Right lobe of liver (tissue), 6 donors: ENCODE measurements around the gene ERO1B. TPM values are rescaled to one million over a fixed set of nuclear protein-coding genes. Genes with fewer than 3 reads are reported as not detected.

Experiments used
- ATAC-seq, 4 donors: fragments of 200-7000 bp; cut with Tn5 transposase; one replicate each; pipeline ENCODE4 v1.9.1; 2020; ENCODE audit warnings: mild to moderate bottlenecking in 4 of 4, moderate library complexity in 4 of 4
- DNase-seq, 3 donors: peaks; one replicate each; pipeline ENCODE4 v3.0.0-alpha.2; 2020
- H3K27ac ChIP-seq, 3 donors: fragments of 200-600 bp; one replicate each; pipeline ENCODE4 v1.8.0; 2022
- H3K27me3 ChIP-seq, 2 donors: fragments of 200-600 bp; one replicate each; pipeline ENCODE4 v1.8.0; 2022
- H3K36me3 ChIP-seq, 4 donors: fragments of 200-600 bp; sonication (generic) in 1 of 4; one replicate each; pipeline versions ENCODE4 v1.5.1 to v1.8.0; 2017 to 2022; ENCODE audit warnings: control low read depth in 1 of 4
- H3K4me1 ChIP-seq, 4 donors: fragments of 200-600 bp; sonication (generic) in 1 of 4; one replicate each; pipeline versions ENCODE4 v1.5.1 to v1.8.0; 2017 to 2022; ENCODE audit warnings: control low read depth in 1 of 4
- H3K4me3 ChIP-seq, 3 donors: fragments of 200-600 bp; one replicate each; pipeline ENCODE4 v1.8.0; 2022
- H3K9me3 ChIP-seq, 4 donors: fragments of 200-600 bp; sonication (generic) in 1 of 4; one replicate each; pipeline versions ENCODE4 v1.5.1 to v1.8.0; 2017 to 2022; ENCODE audit warnings: control low read depth in 1 of 4
- POLR2A ChIP-seq: fragments of 450-650 bp; IDR thresholded peaks from one replicate; pipeline ENCODE4 v1.6.1; 2017; ENCODE audit warnings: antibody characterized with exemption, mild to moderate bottlenecking
- WGBS: methylation state at CpG from one replicate; pipeline ENCODE4 v1.1.6; 2018; ENCODE audit warnings: low coverage, low lambda C conversion rate; ENCODE audit not compliant: insufficient coverage; ENCODE audit errors: missing lambda C conversion rate; 5-methylcytosine and 5-hydroxymethylcytosine counted together
- intact Hi-C, 2 donors: fragments of 100-400 bp; cut with DNase I; formaldehyde crosslinking; loops; one replicate each; pipeline versions ENCODE4 v1.11.2 to v1.14.1; 2022
- total RNA-seq, 6 experiments: library from RNA; depleted of rRNA in 2 of 6; stranded (reverse); fragments of >200 nt in 2 of 6; fragmentation: NEBNext Ultra II Directional in 3 of 6; extraction: Animal tissue kit (Norgen Biotek cat#: 25700) in 3 of 6; gene quantifications; one replicate each; pipeline versions ENCODE4 v1.1.0 to v1.2.4, GENCODE V29; 2016 to 2023
- TF ChIP-seq, protein P1 (sequence below), 4 donors: fragments of 200-600 bp in 3 of 4; fragments of 450-650 bp in 1 of 4; IDR thresholded peaks; one replicate each; pipeline versions ENCODE4 v1.5.1 to v1.8.0; 2016 to 2022; ENCODE audit warnings: antibody characterized with exemption in 4 of 4, mild to moderate bottlenecking in 2 of 4
- donor health status: DM: no; HTN: yes; CAD: no.
- donor health status: DM: no; HTN: no; CAD: no.
- donor health status: DM: no; HTN: no; CAD: no.
- donor health status: DM: no; HTN: yes; CAD: no.
- donor health status: DM: no; HTN: yes; CAD: no.

ERO1B gene
- total RNA-seq, 6 experiments from 2014 or later, result 8.0 to 22.5 (median 17.1) TPM

DNA sequence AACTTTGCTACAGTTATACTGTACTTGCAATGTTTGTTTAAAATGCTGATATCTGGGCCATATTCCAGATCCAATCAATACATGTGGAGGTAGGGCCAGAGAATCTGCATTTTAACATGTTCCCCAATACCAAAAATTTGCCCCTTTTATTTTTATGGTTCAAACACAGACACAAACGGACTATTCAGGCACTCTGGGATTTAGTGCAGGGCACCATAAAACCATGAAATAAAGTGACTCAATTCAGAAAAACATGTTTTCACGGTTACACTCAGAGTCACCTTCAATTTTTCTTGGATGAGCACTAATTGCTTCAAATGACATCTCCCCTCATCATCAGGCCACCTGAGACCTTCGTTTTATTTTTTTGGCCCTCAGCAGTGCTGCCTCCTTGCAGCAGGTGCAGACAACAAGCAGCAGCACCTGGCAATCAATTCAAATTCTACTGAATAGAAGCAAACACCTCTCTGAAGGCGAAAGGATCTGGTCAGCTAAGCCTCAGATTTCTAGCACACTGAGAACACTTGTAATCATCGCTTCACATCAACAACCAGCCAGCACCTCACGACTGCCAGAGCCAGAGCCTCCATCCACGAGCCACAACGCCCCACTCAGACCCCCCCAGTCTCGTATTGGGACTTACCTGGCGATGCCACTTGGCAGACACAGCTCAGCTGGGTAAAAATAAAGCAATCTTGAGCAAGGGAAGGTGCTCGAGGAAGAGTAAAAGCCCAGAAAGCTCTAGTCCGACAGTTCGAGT lies 1.1 kb downstream of the ERO1B start:
- peak in 2 of 3 donors; percentile 26 to 50 for DNase-seq
- no peaks in the 10 kb centered on the region for H3K9me3 ChIP-seq
- peak overlapping the region; percentile 86 to 96 (median 92) for H3K4me3 ChIP-seq
- TF ChIP-seq POLR2A, result no peak
- TF ChIP-seq, protein P1, sequence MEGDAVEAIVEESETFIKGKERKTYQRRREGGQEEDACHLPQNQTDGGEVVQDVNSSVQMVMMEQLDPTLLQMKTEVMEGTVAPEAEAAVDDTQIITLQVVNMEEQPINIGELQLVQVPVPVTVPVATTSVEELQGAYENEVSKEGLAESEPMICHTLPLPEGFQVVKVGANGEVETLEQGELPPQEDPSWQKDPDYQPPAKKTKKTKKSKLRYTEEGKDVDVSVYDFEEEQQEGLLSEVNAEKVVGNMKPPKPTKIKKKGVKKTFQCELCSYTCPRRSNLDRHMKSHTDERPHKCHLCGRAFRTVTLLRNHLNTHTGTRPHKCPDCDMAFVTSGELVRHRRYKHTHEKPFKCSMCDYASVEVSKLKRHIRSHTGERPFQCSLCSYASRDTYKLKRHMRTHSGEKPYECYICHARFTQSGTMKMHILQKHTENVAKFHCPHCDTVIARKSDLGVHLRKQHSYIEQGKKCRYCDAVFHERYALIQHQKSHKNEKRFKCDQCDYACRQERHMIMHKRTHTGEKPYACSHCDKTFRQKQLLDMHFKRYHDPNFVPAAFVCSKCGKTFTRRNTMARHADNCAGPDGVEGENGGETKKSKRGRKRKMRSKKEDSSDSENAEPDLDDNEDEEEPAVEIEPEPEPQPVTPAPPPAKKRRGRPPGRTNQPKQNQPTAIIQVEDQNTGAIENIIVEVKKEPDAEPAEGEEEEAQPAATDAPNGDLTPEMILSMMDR (IDR thresholded peaks at IDR 0.05), result no peak
- intact Hi-C loops, result no loop called here
- no peaks in the 10 kb centered on the region for H3K27me3 ChIP-seq
- peaks cover 0 to 13% (median 5%) of the 10 kb centered on the region in 4 donors for H3K4me1 ChIP-seq
- peak in 2 of 4 donors; percentile 1 for ATAC-seq
- no peaks in the 10 kb centered on the region for H3K36me3 ChIP-seq
- WGBS, result 7% methylated on average over 13 of the region's 13 CpGs
- peak overlapping the region; percentile 72 to 81 (median 79) for H3K27ac ChIP-seq

DNA sequence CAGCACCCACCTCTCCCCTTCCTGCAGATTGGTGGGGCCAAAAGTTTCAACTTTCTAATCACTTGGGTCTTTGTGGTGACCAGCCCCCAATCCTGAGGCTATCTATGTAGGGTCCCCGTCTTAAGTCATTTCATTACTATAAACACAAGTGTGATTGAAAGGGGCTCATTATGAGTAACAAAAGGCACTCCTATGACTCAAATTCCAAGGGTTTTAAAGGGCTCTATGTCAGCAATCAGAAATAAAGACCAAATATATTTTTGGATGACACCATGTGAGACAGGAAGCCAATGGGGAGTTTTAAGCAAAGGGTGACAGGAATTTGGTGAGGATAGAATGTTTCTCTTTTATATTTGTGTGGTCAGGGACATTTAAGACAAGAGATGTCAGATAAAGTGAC lies 6.2 kb downstream of the ERO1B start:
- WGBS, result 86% methylated on average over 1 of the region's 1 CpG
- Histone ChIP-seq H3K27ac (no peak overlapping the region), H3K4me3 (no peak overlapping the region), H3K36me3 (no peaks in the 10 kb centered on the region), H3K27me3 (no peaks in the 10 kb centered on the region), H3K4me1 (peaks cover 0 to 9% (median 3%) of the 10 kb centered on the region in 4 donors), H3K9me3 (no peaks in the 10 kb centered on the region)
- ATAC-seq (no peak), DNase-seq (no peak)
- TF ChIP-seq, protein P1 (IDR thresholded peaks at IDR 0.05), result no peak
- no peak for TF ChIP-seq POLR2A
- intact Hi-C loops, result no loop called here

DNA sequence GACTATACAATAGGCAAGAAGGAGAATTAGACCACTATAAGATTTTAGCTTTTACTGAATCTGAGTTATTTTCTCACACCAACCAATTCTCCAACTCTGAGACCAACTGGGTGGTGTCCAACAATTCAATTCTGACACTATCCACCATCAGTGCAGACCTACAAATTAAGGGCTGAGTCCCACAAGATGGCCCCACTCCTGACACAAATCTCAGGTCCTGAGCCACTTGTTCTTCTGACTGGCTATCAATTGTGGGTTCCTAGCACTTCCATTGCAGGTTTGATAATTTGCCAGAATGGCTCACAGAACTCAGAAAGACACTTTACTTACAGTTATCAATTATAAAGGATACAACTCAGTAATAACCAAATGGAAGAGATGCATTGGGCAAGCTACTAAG lies 6.7 kb downstream of the ERO1B start:
- ATAC-seq (no peak), DNase-seq (no peak)
- no peak overlapping the region for H3K4me3 ChIP-seq
- no peaks in the 10 kb centered on the region for H3K36me3 ChIP-seq
- H3K4me1 ChIP-seq, result peaks cover 0 to 4% (median under 1%) of the 10 kb centered on the region in 4 donors
- TF ChIP-seq, protein P1 (IDR thresholded peaks at IDR 0.05), result no peak
- TF ChIP-seq POLR2A, result no peak
- no peaks in the 10 kb centered on the region for H3K27me3 ChIP-seq
- intact Hi-C loops, result no loop called here
- H3K27ac ChIP-seq, result no peak overlapping the region
- H3K9me3 ChIP-seq, result no peaks in the 10 kb centered on the region

DNA sequence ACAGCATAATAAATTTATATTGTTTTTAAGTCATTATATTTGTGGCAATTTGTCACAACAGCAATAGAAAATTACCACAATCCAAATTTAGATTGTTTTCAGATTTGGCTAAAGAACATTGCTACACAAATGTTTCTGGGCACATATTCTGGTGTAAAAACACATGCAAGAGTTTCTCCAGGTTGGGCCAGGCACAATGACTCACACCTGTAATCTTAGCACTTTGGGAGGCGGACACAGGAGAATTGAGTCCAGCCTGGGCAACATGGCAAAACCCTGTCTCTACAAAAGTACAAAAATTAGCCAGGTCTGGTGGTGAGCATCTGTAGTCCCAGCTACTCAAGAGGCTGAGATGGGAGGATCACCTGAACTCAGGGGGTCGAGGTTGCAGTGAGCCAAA lies 8.4 kb downstream of the ERO1B start:
- Histone ChIP-seq H3K27ac (no peak overlapping the region), H3K4me1 (no peaks in the 10 kb centered on the region), H3K27me3 (no peaks in the 10 kb centered on the region), H3K4me3 (no peak overlapping the region), H3K9me3 (no peaks in the 10 kb centered on the region), H3K36me3 (no peaks in the 10 kb centered on the region)
- WGBS, result 90% methylated on average over 2 of the region's 2 CpGs
- no peak for TF ChIP-seq POLR2A
- TF ChIP-seq, protein P1 (IDR thresholded peaks at IDR 0.05), result no peak
- DNase-seq (no peak), ATAC-seq (no peak)
- intact Hi-C loops, result no loop called here
